Stimulated activated naive CD8-positive, alpha-beta T cell treated with anti-CD3 and anti-CD28 coated beads, Interleukin-15, Interleukin-2, amounts not matched to agents 100 ng/mL and 50 ng/mL, for 24 hours (primary cell): ENCODE data around the gene SCTR.

Source experiments
- H3K27ac Mint-ChIP-seq: one replicate; pipeline ENCODE4 v1.8.0; 2021; ENCODE audit warnings: mild to moderate bottlenecking, mixed read lengths
- H3K27me3 Mint-ChIP-seq: one replicate; pipeline ENCODE4 v1.8.0; 2021; ENCODE audit warnings: mixed read lengths
- H3K36me3 Mint-ChIP-seq: one replicate; pipeline ENCODE4 v1.8.0; 2021; ENCODE audit warnings: low read depth, mixed read lengths
- H3K4me1 Mint-ChIP-seq: one replicate; pipeline ENCODE4 v1.8.0; 2021; ENCODE audit warnings: low read depth, mixed read lengths
- H3K4me3 Mint-ChIP-seq: one replicate; pipeline ENCODE4 v1.8.0; 2021; ENCODE audit warnings: mild to moderate bottlenecking, mixed read lengths
- H3K9me3 Mint-ChIP-seq: one replicate; pipeline ENCODE4 v1.8.0; 2021; ENCODE audit warnings: mixed read lengths

Gene SCTR

GRCh38 chr2:119486196-119486827, 38.0 kb downstream of the SCTR start:
- Mint-ChIP-seq H3K4me3 (no peak overlapping the region), H3K27me3 (no peaks in the 10 kb centered on the region)

GRCh38 chr2:119485336-119486110, 38.8 kb downstream of the SCTR start:
- no peaks in the 10 kb centered on the region for H3K27me3 Mint-ChIP-seq
- no peaks in the 10 kb centered on the region for H3K9me3 Mint-ChIP-seq
- no peak overlapping the region for H3K4me3 Mint-ChIP-seq
- no peak overlapping the region for H3K27ac Mint-ChIP-seq
- H3K36me3 Mint-ChIP-seq: no peaks in the 10 kb centered on the region
- H3K4me1 Mint-ChIP-seq: no peaks in the 10 kb centered on the region

More at GRCh38 chr2:119486196-119486827, 38.0 kb downstream of the SCTR start:
- H3K4me1 Mint-ChIP-seq: no peaks in the 10 kb centered on the region
- H3K27ac Mint-ChIP-seq: no peak overlapping the region
- H3K9me3 Mint-ChIP-seq: no peaks in the 10 kb centered on the region
- no peaks in the 10 kb centered on the region for H3K36me3 Mint-ChIP-seq

- no peaks in the 10 kb centered on the region for H3K36me3 Mint-ChIP-seq
- no peaks in the 10 kb centered on the region for H3K4me1 Mint-ChIP-seq
- no peak overlapping the region for H3K4me3 Mint-ChIP-seq
- no peaks in the 10 kb centered on the region for H3K27me3 Mint-ChIP-seq
- no peak overlapping the region for H3K27ac Mint-ChIP-seq
- H3K9me3 Mint-ChIP-seq: no peaks in the 10 kb centered on the region
Observed at GRCh38 chr2:119484834-119485233, 39.4 kb downstream of the SCTR start.

GRCh38 chr2:119483896-119484718, 40.2 kb downstream of the SCTR start:
- Mint-ChIP-seq H3K4me3 (no peak overlapping the region), H3K27me3 (no peaks in the 10 kb centered on the region), H3K4me1 (no peaks in the 10 kb centered on the region), H3K27ac (no peak overlapping the region), H3K36me3 (no peaks in the 10 kb centered on the region), H3K9me3 (no peaks in the 10 kb centered on the region)

GRCh38 chr2:119483395-119483753, 40.9 kb downstream of the SCTR start:
- Mint-ChIP-seq H3K27me3 (no peaks in the 10 kb centered on the region), H3K27ac (no peak overlapping the region), H3K36me3 (no peaks in the 10 kb centered on the region), H3K9me3 (no peaks in the 10 kb centered on the region), H3K4me3 (no peak overlapping the region), H3K4me1 (no peaks in the 10 kb centered on the region)

GRCh38 chr2:119482481-119483394, 41.5 kb downstream of the SCTR start:
- Mint-ChIP-seq H3K9me3 (no peaks in the 10 kb centered on the region), H3K27me3 (no peaks in the 10 kb centered on the region), H3K4me1 (no peaks in the 10 kb centered on the region), H3K36me3 (no peaks in the 10 kb centered on the region), H3K27ac (no peak overlapping the region), H3K4me3 (no peak overlapping the region)

- Mint-ChIP-seq H3K4me1 (no peaks in the 10 kb centered on the region), H3K27ac (no peak overlapping the region), H3K4me3 (no peak overlapping the region)
Observed at GRCh38 chr2:119481501-119482455, 42.5 kb downstream of the SCTR start.

GRCh38 chr2:119480718-119481142, 43.6 kb downstream of the SCTR start:
- H3K9me3 Mint-ChIP-seq: no peaks in the 10 kb centered on the region
- H3K4me1 Mint-ChIP-seq: no peaks in the 10 kb centered on the region
- H3K36me3 Mint-ChIP-seq: no peaks in the 10 kb centered on the region
- no peak overlapping the region for H3K4me3 Mint-ChIP-seq
- H3K27me3 Mint-ChIP-seq: peaks cover 4% of the 10 kb centered on the region
- no peak overlapping the region for H3K27ac Mint-ChIP-seq

More at GRCh38 chr2:119481501-119482455, 42.5 kb downstream of the SCTR start:
- no peaks in the 10 kb centered on the region for H3K27me3 Mint-ChIP-seq
- H3K36me3 Mint-ChIP-seq: no peaks in the 10 kb centered on the region
- no peaks in the 10 kb centered on the region for H3K9me3 Mint-ChIP-seq

- Mint-ChIP-seq H3K27ac (no peak overlapping the region), H3K36me3 (no peaks in the 10 kb centered on the region), H3K27me3 (peaks cover 4% of the 10 kb centered on the region), H3K4me1 (no peaks in the 10 kb centered on the region), H3K9me3 (no peaks in the 10 kb centered on the region), H3K4me3 (no peak overlapping the region)
Observed at GRCh38 chr2:119480184-119480583, 44.1 kb downstream of the SCTR start.

GRCh38 chr2:119478978-119479295, 45.3 kb downstream of the SCTR start:
- H3K27ac Mint-ChIP-seq: no peak overlapping the region
- no peaks in the 10 kb centered on the region for H3K36me3 Mint-ChIP-seq
- H3K4me3 Mint-ChIP-seq: no peak overlapping the region
- peaks cover 4% of the 10 kb centered on the region for H3K27me3 Mint-ChIP-seq
- no peaks in the 10 kb centered on the region for H3K9me3 Mint-ChIP-seq
- H3K4me1 Mint-ChIP-seq: no peaks in the 10 kb centered on the region

GRCh38 chr2:119478188-119478977, 45.9 kb downstream of the SCTR start:
- Mint-ChIP-seq H3K4me3 (no peak overlapping the region), H3K9me3 (no peaks in the 10 kb centered on the region), H3K27me3 (peaks cover 4% of the 10 kb centered on the region), H3K36me3 (no peaks in the 10 kb centered on the region), H3K4me1 (no peaks in the 10 kb centered on the region), H3K27ac (no peak overlapping the region)

GRCh38 chr2:119477113-119477505, 47.2 kb downstream of the SCTR start:
- H3K4me1 Mint-ChIP-seq: no peaks in the 10 kb centered on the region
- H3K36me3 Mint-ChIP-seq: no peaks in the 10 kb centered on the region
- H3K27me3 Mint-ChIP-seq: peaks cover 4% of the 10 kb centered on the region
- H3K27ac Mint-ChIP-seq: no peak overlapping the region
- H3K9me3 Mint-ChIP-seq: no peaks in the 10 kb centered on the region
- H3K4me3 Mint-ChIP-seq: no peak overlapping the region
